Muscle of back (tissue), 11 donors: ENCODE results near the gene GLCE. TPM values are rescaled to one million over a fixed set of nuclear protein-coding genes. Genes with fewer than 3 reads are reported as not detected.
"Not testable (repeated sequence)": the region's sequence is repeated elsewhere in the genome, so short reads cannot be mapped to it uniquely, and the experiment has no call there.

Source experiments
- DNase-seq, 3 donors: peaks; one replicate each; pipeline versions ENCODE4 v3.0.0 to v3.0.0-alpha.2; 2013
- polyA plus RNA-seq, 10 donors: library from polyadenylated mRNA; unstranded; fragments of 120-200 nt; gene quantifications; one replicate each; pipeline ENCODE4 v1.2.1, GENCODE V29; 2013; ENCODE audit not compliant: insufficient read length in 10 of 10

The GLCE gene
- polyA plus RNA-seq, 10 donors = 30.0 to 44.4 (median 38.3) TPM

- peak in 2 of 3 donors; percentile 38 to 64 for DNase-seq
Measured at GRCh38 chr15:69253156-69253555, 92.7 kb downstream of the GLCE start.

GRCh38 chr15:69265347-69265955, 105.0 kb downstream of the GLCE start:
- DNase-seq = peak; percentile 13 to 44 (median 27)

GRCh38 chr15:69271217-69271616, 110.8 kb downstream of the GLCE start:
- no peak for DNase-seq

- no peak for DNase-seq
Measured at GRCh38 chr15:69272139-69272538, 111.7 kb downstream of the GLCE start.

- peak in 2 of 3 donors; percentile 34 to 56 for DNase-seq
Measured at GRCh38 chr15:69272891-69273290, 112.5 kb downstream of the GLCE start.

- DNase-seq = no peak
Measured at GRCh38 chr15:69275074-69275670, 114.7 kb downstream of the GLCE start.

- no peak for DNase-seq
Measured at GRCh38 chr15:69275933-69276560, 115.6 kb downstream of the GLCE start.

GRCh38 chr15:69277316-69277715, 116.9 kb downstream of the GLCE start:
- no peak for DNase-seq

- DNase-seq = no peak
Measured at GRCh38 chr15:69279636-69280035, 119.2 kb downstream of the GLCE start.

GRCh38 chr15:69280783-69281182, 120.3 kb downstream of the GLCE start:
- no peak for DNase-seq

GRCh38 chr15:69282104-69282743, 121.8 kb downstream of the GLCE start:
- no peak for DNase-seq

GRCh38 chr15:69285834-69286233, 125.4 kb downstream of the GLCE start:
- DNase-seq = no peak

- DNase-seq = no peak
Measured at GRCh38 chr15:69288011-69288410, 127.6 kb downstream of the GLCE start.

- no peak for DNase-seq
Measured at GRCh38 chr15:69288531-69289341, 128.3 kb downstream of the GLCE start.

- DNase-seq = no peak
Measured at GRCh38 chr15:69289342-69290146, 129.1 kb downstream of the GLCE start.

GRCh38 chr15:69290346-69291164, 130.1 kb downstream of the GLCE start:
- no peak for DNase-seq

- not testable (repeated sequence) for DNase-seq
Measured at GRCh38 chr15:69291651-69292050, 131.2 kb downstream of the GLCE start.

GRCh38 chr15:69292826-69293420, 132.5 kb downstream of the GLCE start:
- no peak for DNase-seq

- DNase-seq = no peak
Measured at GRCh38 chr15:69293741-69294615, 133.5 kb downstream of the GLCE start.
